Hematopoietic multipotent progenitor cell treated with erythropoietin and hydrocortisone succinate and interleukin-3 and kit ligand, for 6 days (in vitro differentiated cells): ENCODE data around the gene OR10G8.

Experiments used
- DNase-seq: peaks from one replicate; pipeline ENCODE4 v3.0.0-alpha.2; 2015

The OR10G8 gene

GRCh38 chr11:124079631-124080326 is 53.2 kb downstream of the OR10G8 start:
- peak; percentile 88 for DNase-seq
